ENCODE measurements around the gene SPPL2B. TPM values are rescaled to one million over a fixed set of nuclear protein-coding genes. Genes with fewer than 3 reads are reported as not detected.

The SPPL2B gene
- total RNA-seq, 1 donor from 2014 or later, result 36.1 TPM

GRCh38 chr19:2329149-2329478, 630 bp downstream of the SPPL2B start:
- no peak for DNase-seq (ENCODE audit: low read depth)
- Histone ChIP-seq H3K27me3 (ENCODE audit: control insufficient read depth, insufficient read depth, low read length) (no peaks in the 10 kb centered on the region), H3K36me3 (ENCODE audit: control insufficient read depth, insufficient read depth, low read length) (no peaks in the 10 kb centered on the region), H3K4me3 (ENCODE audit: low read depth, low read length) (peak overlapping the region; percentile 95)
- TF ChIP-seq CTCF (IDR thresholded peaks at IDR 0.05; ENCODE audit: insufficient read depth, low read length, poor library complexity, severe bottlenecking), result no peak

GRCh38 chr19:2329501-2329916, 1.0 kb downstream of the SPPL2B start:
- Histone ChIP-seq H3K36me3 (ENCODE audit: control insufficient read depth, insufficient read depth, low read length) (no peaks in the 10 kb centered on the region), H3K4me3 (ENCODE audit: low read depth, low read length) (peak overlapping the region; percentile 95), H3K27me3 (ENCODE audit: control insufficient read depth, insufficient read depth, low read length) (no peaks in the 10 kb centered on the region)
- no peak for DNase-seq (ENCODE audit: low read depth)
- TF ChIP-seq CTCF (IDR thresholded peaks at IDR 0.05; ENCODE audit: insufficient read depth, low read length, poor library complexity, severe bottlenecking), result no peak

- Histone ChIP-seq H3K36me3 (ENCODE audit: control insufficient read depth, insufficient read depth, low read length) (no peaks in the 10 kb centered on the region), H3K4me3 (ENCODE audit: low read depth, low read length) (no peak overlapping the region), H3K27me3 (ENCODE audit: control insufficient read depth, insufficient read depth, low read length) (no peaks in the 10 kb centered on the region)
- DNase-seq (ENCODE audit: low read depth), result no peak
- no peak for TF ChIP-seq CTCF (IDR thresholded peaks at IDR 0.05; ENCODE audit: insufficient read depth, low read length, poor library complexity, severe bottlenecking)
Measured at GRCh38 chr19:2330255-2330631, 1.8 kb downstream of the SPPL2B start.

GRCh38 chr19:2330632-2331284, 2.3 kb downstream of the SPPL2B start:
- TF ChIP-seq CTCF (IDR thresholded peaks at IDR 0.05; ENCODE audit: insufficient read depth, low read length, poor library complexity, severe bottlenecking), result no peak
- Histone ChIP-seq H3K4me3 (ENCODE audit: low read depth, low read length) (no peak overlapping the region), H3K36me3 (ENCODE audit: control insufficient read depth, insufficient read depth, low read length) (no peaks in the 10 kb centered on the region), H3K27me3 (ENCODE audit: control insufficient read depth, insufficient read depth, low read length) (no peaks in the 10 kb centered on the region)
- no peak for DNase-seq (ENCODE audit: low read depth)

GRCh38 chr19:2331601-2332246, 3.2 kb downstream of the SPPL2B start:
- H3K36me3 ChIP-seq (ENCODE audit: control insufficient read depth, insufficient read depth, low read length), result no peaks in the 10 kb centered on the region
- no peaks in the 10 kb centered on the region for H3K27me3 ChIP-seq (ENCODE audit: control insufficient read depth, insufficient read depth, low read length)
- no peak overlapping the region for H3K4me3 ChIP-seq (ENCODE audit: low read depth, low read length)
- TF ChIP-seq CTCF (IDR thresholded peaks at IDR 0.05; ENCODE audit: insufficient read depth, low read length, poor library complexity, severe bottlenecking), result no peak
- DNase-seq (ENCODE audit: low read depth), result no peak

All from kidney epithelial cell (primary cell).